ENCODE measurements around the gene FHIP1B.

- TF ChIP-seq POLR2AphosphoS5 (IDR thresholded peaks at IDR 0.05; ENCODE audit: low read depth, low read length): no peak
- no peak for TF ChIP-seq SIN3A (IDR thresholded peaks at IDR 0.05; ENCODE audit: borderline replicate concordance, insufficient read depth, low read length)
- TF ChIP-seq TAF1 (IDR thresholded peaks at IDR 0.05; ENCODE audit: borderline replicate concordance, insufficient read depth, low read length): no peak
Measured at GRCh38 chr11:6214530-6214929, 19.9 kb downstream of the FHIP1B start.

Data from PFSK-1 (cell line).